HG02885 (cell line): ENCODE data around the gene RARRES1.

Experiments used
- ATAC-seq: cut with Tn5 transposase; IDR thresholded peaks from one replicate; pipeline ENCODE4 v1.9.1; 2021; ENCODE audit warnings: mild to moderate bottlenecking; ENCODE audit not compliant: unreplicated experiment, poor library complexity

The RARRES1 gene

DNA sequence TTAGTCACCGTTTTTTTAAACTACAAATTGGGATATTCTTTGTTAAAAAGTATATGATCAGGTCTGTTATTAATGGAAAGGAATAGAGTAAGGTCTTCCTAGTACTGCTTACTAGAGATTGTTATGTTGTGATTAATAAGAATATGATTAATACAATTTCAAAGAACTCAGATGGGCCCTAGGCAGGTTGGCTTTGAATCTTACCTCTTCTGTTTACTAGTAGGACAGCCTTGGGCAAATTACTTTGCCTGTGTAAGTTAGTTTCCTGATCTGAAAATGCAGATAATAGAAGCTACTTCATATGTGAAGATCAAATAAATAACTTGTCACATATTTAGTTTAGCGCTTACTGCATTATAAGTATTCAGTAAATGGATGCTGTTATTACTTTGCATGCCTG, 81.1 kb downstream of the RARRES1 start:
- ATAC-seq = no peak

DNA sequence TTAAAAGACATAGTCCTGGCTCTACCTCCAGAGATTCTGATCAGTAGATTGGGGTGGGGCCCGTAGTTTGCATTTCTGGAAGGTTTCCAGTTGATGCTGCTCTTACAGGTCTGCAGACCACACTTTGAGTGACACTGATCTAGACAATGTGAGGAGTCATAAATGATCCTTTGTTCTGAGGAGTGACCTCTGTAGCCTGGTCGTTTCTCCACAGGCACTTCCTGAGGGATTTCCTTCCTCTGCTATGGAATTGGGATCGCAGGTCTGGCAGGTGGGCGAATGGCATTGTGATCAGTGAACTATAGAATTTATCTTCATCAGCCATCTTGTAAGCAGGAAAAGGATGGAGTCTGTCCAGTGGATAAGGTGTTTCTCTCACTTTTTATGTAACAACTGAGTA, 82.5 kb downstream of the RARRES1 start:
- ATAC-seq = no peak
